NCI-H187 treated with DMSO at 0.1 percent for 48 hours (cell line): ENCODE data around the gene UPK3BL2.
"Not testable (repeated sequence)": the region's sequence is repeated elsewhere in the genome, so short reads cannot be mapped to it uniquely, and the experiment has no call there.

ENCODE experiments used
- DNase-seq: peaks from one replicate; lab custom pipeline; 2025; lab: John Stamatoyannopoulos, UW

UPK3BL2 gene, protein sequence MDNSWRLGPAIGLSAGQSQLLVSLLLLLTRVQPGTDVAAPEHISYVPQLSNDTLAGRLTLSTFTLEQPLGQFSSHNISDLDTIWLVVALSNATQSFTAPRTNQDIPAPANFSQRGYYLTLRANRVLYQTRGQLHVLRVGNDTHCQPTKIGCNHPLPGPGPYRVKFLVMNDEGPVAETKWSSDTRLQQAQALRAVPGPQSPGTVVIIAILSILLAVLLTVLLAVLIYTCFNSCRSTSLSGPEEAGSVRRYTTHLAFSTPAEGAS

DNA sequence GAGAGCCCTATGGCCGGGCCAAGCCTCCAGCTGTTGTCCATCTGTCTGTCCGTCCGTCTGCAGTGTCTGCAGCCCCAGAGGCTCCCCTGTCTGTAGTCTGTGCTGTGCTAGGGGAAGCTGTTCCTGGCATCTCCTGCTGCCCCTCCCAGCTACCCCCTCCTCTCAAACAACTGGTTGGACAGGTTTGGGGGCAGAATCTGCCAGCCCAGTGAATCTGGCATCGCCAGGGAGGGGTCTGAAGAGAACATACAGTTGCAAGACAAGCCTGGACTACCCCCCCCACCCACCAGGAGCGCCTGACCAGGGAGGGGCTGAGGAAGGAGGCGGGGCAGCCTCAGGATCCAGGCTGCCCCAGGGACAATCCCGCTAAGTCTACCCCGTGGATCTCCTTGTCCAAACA, at the start of gene UPK3BL2:
TSS of gene UPK3BL2 (minus strand) at position 101 of the 400 bp plus-strand sequence. CDS start at position 41, 60 bp downstream.
- DNase-seq, result not testable (repeated sequence)

DNA sequence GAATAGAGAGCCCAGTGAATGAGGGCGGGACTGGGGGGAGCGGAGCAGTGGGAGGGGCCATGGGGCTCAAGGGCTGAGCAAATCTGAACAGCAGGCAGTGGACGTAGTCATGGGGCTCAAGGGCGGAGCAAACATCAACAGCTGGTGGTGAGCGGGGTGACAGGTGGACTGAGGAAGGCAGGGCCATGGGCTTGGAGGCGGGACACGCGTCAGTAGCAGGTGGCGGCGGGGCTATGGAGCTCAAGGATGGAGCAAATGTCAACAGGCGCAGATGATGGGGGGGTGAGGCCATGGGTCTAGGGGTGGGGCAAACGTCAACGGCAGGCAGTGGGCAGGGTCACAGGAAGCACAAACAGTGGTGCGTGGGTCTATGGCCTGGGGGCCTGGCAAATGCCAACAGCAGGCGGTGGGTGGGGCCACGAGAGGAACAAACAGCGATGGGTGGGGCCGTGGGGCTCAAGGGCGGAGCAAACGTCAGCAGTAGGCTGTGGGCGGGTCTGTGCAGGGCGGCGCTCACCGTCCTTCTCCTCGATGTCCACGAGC, 49.1 kb upstream of the UPK3BL2 start:
- not testable (repeated sequence) for DNase-seq

DNA sequence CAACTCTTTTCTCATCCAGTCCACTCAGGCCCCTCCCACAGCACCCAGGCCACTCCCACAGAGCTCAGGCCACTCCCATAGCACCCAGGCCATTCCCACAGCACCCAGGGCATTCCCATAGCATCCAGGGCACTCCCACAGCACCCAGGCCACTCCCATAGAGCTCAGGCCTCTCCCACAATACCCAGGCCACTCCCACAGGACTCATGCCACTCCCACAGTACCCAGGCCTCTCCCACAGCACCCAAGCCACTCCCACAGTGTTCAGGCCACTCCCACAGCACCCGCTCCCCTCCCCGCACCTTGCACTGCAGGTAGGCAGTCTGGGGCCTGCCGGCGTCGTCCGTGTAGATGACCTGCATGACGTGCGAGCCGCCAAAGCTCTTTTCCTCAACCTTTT, 46.4 kb upstream of the UPK3BL2 start:
- not testable (repeated sequence) for DNase-seq

DNA sequence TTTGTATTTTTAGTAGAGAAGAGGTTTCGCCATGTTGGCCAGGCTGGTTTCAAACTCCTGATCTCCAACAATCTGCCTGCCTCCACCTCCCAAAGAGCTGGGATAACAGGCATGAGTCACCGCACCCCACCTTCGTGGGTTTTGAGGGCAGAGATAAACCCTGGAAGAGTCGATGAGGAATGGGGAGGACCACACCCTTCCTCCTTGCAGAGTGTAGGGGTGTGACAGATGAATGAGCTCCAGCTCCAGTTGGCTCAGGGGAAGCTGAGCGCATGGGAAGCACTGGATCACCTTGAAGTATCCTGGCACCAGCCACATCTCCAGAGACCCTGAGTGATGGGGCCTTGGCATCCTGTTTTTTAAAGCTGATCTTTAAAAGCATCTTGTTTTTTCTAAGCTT, 40.0 kb upstream of the UPK3BL2 start:
- not testable (repeated sequence) for DNase-seq

DNA sequence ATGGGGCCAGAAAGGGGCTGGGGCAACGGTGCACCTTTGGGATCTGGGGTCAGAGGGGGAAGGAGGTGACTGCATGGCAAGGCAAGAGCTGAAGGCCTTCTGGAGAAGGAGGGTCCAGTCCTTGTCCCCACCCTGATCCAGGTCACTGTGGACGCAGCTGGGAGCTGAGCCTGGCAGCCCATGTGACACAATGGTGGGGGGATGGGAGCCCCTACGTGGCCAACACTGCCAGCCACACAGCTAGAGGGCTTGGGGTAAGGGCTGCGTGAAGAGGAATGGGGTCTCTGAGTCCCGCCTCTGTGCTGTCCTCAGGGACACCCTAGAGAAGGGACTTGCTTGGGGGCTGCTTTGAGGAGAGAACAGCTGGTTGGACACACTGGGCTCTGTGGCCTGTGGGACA, 38.2 kb upstream of the UPK3BL2 start:
- DNase-seq, result not testable (repeated sequence)

DNA sequence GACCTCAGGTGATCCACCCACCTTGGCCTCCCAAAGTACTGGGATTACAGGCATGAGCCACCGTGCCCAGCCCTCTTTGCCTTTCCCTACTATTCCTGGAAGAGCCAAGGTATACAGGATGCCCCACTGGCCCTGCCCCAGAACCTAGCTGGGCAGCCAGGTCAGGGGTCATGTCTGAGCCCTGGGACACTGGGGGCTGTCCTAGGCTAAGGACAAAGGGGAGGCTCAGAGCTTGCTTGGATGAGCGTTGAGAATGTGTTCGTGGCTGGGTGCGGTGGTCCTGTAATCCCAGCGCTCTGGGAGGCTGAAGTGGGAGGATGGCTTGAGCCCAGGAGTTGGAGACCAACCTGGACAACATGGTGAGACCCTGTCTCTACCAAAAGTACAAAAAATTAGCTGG, 35.0 kb upstream of the UPK3BL2 start:
- not testable (repeated sequence) for DNase-seq

DNA sequence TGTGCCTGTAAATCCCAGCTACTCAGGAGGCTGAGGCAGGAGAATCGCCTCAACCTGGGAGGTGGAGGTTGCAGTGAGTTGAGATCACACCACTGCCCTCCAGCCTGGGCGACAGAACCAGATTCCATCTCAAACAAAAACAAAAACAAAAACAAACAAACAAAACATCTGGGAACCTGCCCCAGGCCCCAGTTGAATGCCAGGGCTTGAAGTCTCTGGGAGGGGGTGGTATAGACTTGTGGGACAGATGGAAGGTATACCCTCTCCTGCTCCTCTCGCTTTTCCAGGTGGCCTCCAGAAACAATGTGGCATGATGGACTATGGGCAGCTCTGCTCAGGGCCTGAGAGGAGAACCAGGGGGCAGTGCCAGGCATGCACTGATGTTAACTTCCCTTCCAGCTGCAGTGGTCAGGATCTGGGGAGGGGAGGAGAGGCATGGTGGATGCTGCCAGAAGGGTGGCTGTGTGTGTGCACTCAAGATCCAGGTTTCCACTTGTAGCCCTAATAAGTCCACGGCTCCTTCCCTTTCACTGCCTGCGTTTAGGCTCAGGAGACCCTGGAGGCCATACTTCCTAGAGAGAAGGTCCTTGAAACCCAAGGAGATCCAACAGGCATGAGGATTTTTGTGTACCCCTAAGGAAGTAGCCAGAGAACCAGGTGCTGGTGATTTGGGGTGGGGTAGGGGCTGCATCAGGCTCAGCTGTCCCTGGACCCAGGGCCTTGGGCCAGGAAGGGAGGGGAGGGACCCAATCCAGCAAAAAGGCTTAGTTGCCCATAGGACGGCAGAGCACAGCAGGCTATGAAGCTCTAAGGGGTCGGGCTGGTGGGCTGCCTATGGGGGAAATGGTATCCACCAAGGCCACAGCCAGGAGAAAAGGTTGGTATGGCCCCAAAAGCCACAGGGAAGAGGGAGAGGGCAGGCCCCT, 34.1 kb upstream of the UPK3BL2 start:
- not testable (repeated sequence) for DNase-seq

DNA sequence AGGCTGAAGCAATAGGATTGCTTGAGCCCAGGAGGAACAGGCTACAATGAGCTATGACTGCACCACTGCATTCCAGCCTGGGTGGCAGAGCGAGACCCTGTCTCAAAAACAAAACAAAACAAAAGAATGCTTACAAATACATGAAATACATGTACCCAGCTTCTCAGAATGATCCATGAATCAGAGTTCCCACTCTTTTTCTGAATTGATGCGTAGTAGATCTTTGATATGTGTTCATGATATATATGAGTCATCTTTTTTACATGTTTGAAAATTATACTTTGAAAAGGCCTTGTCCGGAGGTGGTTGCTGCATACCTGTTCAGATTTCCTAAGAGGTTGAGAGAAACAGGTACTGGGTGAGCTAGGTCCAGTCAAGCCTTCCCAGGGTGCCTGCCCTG, 32.9 kb upstream of the UPK3BL2 start:
- not testable (repeated sequence) for DNase-seq

DNA sequence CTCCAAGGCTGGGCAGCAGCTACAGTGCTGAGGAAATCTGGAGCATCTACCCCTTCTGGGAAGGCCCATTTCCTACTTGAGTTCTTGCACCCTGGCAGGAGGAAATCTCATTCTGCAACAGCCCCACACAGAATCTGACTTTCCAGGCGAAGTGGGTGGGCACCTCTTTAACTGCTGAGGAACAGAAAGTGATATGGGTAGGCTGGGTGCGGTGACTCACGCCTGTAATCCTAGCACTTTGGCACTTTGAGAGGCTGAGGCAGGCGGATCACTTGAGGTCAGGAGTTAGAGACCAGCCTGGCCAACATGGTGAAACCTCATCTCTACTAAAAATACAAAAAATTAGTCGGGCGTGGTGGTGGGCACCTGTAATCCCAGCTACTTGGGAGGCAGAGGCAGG, 31.1 kb upstream of the UPK3BL2 start:
- DNase-seq, result not testable (repeated sequence)

DNA sequence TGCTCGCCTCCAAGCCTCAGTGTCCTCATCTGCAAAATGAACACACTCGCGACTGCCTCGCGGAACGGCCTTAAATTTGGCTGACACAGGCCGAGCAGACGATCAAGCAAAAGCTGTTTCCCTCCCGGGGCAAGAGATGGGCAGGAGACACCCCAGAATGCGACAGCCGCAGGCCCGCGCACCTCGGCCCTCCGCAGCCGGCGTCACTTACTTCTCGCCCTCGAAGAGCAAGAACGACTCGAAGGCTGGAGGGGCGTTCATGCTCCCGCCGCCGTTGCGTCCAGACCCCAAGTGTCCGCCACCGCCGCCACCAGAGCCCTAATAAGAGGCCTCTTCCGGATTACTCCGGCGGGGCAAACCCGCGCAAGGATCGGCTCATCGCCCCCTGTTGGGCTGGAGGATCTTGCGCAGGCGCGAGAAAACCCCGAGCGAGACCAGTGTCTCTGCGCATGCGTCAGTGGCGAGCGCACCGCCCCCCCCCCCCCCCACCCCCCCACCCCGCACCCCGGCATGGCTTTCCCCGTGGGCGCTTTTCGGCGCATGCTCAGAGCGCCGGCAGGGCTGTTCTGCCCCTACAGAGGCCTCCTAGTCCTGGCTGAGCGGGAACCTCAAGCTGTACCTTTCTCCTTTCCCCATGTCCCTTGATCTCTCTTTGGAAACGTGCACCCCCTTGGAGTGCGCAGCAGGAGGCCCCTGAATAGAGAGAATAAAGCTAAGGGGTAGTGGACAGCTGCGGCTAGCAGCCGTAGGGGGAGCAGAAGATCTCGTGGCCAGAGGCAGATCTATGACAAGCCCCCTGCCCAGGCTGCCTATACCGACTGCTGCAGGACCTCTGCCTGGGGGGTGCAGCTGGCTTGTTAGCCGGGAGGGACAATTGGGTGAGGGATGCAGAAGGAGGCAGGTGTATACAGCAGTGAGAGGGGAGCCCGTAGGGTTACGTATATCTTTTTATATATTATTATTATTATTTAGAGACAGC, 29.1 kb upstream of the UPK3BL2 start, which contains the start of gene POLR2J3:
TSS of gene POLR2J3 (minus strand) at position 323 of the 979 bp plus-strand sequence. CDS start at position 261, 62 bp downstream.
- not testable (repeated sequence) for DNase-seq

DNA sequence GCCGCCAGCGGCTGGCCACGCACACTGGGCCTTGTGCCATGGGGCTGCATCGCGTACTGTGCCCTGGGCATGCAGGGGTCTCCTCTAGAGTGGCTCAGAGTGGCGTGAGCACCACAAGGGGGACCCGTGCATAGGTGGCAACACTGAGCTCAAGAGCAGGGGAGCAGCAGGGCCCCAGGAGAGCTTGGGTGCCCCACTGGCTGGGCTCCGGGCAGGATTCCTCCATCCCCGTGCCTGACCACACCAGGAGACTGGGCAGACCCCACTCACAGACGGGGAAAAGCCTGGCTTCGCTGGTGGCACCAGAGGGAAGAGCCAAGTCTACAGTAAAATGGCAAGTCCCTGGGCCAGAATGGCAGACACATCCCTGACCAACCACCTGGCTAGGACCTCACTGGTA, 25.1 kb upstream of the UPK3BL2 start:
- DNase-seq, result not testable (repeated sequence)

DNA sequence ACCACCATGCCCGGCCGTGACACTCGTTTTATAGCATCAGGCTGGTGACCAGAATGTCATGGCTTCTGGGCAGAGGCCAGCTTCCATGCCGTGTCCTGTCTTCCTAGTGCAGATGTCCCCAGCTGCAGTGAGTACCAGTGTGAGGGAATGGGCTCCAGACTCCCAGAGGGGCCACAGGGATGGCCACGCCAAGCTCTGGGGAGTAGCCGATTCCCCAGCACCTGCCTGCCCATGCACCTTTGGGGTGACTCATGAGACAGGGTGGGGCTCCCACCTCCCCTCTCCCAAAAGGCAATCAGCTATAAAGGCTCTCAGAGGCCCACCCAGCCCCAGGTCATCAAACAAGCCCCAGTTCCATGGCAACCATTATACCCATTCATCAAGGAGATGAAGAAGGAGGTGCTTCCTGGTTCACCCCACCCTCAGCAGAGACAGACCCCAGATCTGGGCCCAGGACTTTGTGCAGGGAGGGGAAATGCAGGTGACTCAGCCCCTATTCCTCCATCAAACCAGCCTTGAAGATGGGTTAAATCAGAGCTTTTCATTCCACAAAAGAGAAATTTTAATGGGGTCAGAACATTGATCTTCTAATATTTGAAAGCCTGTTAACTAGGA, 7.4 kb upstream of the UPK3BL2 start, which contains the start of gene SPDYE2:
TSS of gene SPDYE2 (plus strand) at position 419 of the 615 bp plus-strand sequence. CDS start 2,030 bp downstream, outside the sequence.
- not testable (repeated sequence) for DNase-seq

DNA sequence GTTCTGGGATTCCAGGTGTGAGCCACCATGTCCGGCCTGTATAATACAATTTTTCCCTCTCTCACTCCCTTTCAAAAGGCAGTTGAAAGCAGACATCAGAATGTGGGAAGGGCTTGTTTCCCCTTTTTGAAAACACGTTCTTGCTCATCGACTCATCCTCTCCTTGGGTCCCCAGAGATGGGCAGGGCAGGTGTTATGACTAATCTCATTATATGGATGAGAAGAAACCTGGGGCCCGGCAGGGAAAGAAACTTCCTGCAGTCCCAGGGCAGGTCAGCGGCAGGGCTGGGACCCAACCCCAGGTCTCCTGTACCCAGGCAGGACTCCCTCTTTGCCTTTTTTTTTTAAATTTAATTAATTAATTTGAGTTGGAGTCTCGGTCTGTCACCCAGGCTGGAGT, 2.9 kb upstream of the UPK3BL2 start:
- not testable (repeated sequence) for DNase-seq

DNA sequence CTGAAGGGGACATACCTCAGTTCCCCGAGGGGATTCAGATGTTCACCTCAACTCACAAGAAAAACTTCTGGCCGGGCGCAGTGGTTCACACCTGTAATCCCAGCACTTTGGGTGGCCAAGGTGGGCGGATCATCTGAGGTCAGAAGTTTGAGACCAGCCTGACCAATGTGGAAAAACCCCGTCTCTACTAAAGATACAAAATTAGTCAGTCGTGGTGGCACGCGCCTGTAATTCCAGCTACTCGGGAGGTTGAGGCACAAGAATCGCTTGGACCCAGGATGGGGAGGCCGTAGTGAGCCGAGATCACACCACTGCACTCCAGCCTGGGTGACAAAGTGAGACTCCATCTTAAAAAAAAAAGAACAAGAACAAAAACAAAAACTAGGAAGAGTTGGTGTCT, 1.8 kb upstream of the UPK3BL2 start:
- not testable (repeated sequence) for DNase-seq

DNA sequence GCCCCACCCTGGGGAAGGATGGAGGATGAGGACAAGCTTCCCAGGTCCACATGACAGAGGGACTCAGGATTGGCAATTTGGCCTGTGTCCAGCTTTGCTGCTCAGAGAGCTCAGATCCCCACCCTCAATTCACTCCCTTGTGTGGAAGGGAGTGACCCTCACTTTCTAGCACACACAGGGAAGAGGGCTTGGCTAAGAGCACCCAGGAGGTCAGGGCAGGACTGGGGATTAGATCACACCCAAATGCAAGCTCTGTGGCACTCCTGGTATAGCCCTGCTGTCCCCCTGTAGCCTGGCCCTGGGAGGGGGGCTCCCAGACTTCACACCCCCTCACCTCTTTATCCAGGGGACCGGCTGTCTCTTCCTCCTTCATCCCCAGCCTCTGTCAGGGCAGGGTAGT, 876 bp upstream of the UPK3BL2 start:
- not testable (repeated sequence) for DNase-seq

DNA sequence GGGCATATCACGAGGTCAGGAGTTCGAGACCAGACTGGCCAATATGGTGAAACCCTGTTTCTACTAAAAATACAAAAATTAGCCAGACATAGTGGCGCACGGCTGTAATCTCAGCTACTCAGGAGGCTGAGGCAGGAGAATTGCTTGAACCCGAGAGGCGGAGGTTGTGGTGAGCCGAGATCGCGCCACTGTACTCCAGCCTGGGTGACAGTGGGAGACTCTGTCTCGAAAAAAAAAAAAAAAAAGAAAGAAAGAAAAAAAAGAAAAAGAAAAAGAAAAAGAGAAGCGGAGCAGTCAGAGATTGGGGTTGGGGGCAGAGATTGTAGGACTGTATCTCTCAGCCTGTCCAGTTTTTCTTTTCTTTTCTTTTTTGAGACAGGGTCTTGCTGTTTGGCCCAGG, 725 bp downstream of the UPK3BL2 start:
- DNase-seq, result not testable (repeated sequence)

DNA sequence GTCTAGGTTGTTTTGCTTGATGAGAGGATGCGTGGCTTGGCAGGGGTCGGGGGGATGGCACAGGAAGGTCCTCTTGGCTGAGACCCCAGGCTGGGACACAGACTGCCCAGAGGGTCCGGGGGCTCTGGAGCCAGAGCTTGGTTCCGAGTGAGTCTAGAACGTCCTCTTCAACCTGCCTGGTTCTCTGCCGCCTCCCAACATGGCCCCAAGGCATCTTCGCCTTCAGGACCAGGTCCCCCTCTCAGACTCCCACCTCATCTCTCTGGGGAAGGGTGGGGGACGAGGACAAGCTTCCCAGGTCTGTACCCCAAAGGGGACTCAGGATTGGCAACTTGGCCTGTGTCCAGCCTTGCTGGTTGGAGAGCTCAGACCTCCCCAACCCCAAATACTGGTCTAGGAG, 1.4 kb downstream of the UPK3BL2 start:
- DNase-seq, result not testable (repeated sequence)

DNA sequence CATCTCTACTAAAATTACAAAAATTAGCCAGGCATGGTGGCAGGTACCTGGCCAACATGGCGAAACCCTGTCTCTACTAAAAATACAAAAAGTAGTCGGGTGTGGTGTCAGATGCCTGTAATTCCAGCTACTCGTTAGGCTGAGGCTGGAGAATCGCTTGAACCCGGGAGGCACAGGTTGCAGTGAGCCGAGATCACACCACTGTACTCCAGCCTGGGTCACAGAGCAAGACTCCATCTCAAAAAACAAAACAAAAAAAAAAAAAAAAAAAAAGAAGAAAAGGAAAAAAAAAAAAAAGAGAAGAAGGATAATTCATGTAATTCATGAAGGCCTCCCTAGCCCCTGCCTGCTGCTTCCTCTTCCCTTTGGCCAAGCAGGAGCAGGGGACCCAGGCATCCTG, 2.9 kb downstream of the UPK3BL2 start:
- not testable (repeated sequence) for DNase-seq

DNA sequence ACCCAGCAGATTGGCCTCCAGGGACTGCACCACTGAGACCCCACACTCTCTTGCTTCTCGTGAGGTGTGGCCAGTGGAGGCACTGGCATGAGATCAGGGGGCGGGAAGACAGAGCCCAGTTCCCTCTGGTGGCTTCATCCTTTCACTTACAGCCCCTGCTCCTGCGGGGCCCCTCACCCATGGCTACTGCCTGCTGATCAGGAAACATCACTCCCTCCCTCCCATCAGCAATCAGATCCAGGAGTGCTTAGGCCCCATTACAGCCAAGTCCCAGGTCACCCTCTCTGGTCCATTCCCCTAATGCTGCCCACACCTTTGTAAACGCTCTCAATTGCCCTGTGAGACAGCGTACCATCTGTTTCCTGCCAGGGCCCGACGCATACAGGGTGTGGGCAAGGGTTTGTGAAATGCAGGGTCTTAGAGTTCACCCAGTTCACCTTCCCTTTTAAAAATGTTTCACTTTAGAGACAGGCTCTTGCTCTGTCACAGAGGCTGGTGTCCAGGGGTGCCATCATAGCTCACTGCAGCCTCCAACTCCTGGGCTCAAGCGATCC, 8.4 kb downstream of the UPK3BL2 start:
- DNase-seq, result not testable (repeated sequence)

DNA sequence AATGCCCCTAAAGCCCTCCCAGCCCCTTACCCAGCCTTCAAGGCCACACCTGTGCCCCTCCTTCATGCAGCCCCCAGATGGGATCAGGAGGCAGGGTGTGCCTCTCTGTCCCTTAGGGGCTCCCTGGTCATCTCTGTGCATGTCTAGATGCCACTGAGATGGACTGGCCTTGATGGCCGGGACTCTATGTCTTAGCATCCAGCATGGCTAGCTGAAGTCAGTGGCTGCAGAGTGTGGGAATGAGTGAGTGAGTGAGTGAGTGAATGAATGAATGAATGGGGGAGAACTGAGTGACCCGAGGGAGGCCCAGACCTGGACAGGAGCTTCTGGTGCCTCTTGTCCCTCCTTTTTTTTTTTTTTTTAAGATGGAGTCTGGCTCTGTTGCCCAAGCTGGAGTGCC, 11.4 kb downstream of the UPK3BL2 start:
- DNase-seq, result not testable (repeated sequence)
